Measurements from ENCODE around the gene RIN3.

The RIN3 gene

DNA sequence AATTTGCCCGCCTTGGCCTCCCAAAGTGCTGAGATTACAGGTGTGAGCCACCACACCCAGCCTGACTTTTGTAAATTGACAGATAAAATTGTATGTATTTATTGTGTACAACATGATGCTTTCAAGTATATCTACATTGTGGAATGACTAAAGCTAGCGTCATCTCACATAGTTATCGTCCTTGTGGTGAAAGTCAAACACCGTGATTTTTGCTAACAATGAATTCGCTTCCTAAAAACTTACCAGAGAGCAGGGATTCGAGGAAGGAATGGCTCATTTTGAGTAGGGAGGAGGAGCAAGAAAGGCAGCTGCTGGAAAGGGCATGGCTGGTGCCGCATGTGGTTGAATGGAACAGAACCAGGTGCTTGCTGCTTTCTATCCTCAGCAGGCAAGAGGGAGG, 149.5 kb downstream of the RIN3 start:
- no peak overlapping the region for H3K27ac ChIP-seq
- no peak for TF ChIP-seq ZFX (IDR thresholded peaks at IDR 0.05; ENCODE audit: borderline replicate concordance)
- TF ChIP-seq, protein P1, sequence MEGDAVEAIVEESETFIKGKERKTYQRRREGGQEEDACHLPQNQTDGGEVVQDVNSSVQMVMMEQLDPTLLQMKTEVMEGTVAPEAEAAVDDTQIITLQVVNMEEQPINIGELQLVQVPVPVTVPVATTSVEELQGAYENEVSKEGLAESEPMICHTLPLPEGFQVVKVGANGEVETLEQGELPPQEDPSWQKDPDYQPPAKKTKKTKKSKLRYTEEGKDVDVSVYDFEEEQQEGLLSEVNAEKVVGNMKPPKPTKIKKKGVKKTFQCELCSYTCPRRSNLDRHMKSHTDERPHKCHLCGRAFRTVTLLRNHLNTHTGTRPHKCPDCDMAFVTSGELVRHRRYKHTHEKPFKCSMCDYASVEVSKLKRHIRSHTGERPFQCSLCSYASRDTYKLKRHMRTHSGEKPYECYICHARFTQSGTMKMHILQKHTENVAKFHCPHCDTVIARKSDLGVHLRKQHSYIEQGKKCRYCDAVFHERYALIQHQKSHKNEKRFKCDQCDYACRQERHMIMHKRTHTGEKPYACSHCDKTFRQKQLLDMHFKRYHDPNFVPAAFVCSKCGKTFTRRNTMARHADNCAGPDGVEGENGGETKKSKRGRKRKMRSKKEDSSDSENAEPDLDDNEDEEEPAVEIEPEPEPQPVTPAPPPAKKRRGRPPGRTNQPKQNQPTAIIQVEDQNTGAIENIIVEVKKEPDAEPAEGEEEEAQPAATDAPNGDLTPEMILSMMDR (IDR thresholded peaks at IDR 0.05) = no peak

DNA sequence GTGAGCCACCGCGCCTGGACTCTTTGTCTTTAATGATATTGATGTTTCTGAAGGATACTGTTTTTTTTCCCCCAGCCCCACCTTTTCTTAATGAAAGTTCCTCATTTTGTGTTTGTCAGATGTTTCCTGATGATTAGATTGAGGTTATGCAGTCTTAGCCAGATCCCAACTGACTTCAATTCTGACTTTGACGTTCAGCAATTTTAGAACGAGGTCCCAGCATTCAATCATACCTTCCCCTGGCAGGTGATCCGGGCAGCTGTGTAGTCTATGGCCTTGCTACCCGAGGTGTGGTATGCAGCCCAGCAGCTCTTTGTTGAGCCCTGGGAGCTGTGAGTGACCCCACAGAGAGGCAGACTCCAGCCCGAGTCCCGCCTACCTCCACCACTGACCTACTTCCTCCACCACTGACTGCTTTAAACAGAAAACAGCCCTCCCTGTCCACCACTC, 152.1 kb downstream of the RIN3 start:
- no peak for TF ChIP-seq ZFX (IDR thresholded peaks at IDR 0.05; ENCODE audit: borderline replicate concordance)
- TF ChIP-seq, protein P1 (IDR thresholded peaks at IDR 0.05) = no peak
- no peak overlapping the region for H3K27ac ChIP-seq

DNA sequence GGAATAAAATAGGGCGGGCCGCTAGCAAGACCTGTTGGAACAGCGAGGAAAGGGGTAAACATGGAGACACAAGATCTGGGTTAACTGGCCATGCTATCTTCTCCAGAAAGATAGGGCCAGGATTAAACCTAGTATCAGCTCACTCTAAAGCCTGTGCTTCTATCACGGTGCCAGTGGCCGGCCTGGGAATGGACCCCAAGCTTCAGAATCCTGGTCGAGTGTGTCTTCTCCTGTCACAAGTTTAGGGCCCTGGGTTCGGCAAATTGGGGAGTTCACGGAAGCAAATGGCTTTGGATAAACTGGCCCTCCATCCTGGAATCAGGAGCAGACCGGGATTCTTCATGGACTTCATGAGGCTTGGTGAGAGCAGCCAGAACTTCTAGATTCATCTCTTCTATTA, 152.7 kb downstream of the RIN3 start:
- TF ChIP-seq, protein P1 (IDR thresholded peaks at IDR 0.05) = no peak
- TF ChIP-seq ZFX (IDR thresholded peaks at IDR 0.05; ENCODE audit: borderline replicate concordance) = no peak
- H3K27ac ChIP-seq = no peak overlapping the region

DNA sequence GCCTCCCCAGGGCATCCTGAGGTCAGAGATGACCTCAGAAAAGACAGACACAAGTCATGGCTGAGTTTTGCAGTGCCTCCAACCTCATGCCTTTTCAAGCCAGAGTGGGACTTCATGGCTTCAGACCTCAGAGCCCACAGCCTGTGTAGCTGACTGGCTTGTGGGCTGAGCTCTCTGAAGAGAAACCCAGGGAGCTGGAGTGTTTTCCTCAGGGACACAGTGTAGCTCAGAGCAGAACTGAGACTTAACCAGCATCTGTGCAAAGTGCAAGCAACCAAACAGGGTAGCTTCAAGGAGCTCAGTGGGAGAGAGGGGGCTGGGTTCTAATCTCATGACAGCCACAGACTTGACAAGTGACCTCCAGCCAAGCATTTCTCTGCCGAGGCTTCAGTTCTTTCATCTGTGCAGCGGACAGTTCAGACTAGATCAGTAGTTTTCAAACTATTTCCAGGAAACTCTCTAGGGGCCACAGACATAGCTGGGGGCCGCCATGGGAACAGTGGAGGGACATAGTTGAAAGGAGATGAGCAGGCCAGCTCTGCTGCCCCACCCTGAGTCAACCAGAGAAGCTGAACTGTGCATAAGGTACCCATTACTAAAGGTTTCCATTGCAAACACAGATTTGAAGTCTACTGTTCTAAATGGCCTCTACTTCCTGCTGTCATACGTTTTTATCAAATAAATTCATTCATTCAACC, 154.8 kb downstream of the RIN3 start:
- no peak for TF ChIP-seq ZFX (IDR thresholded peaks at IDR 0.05; ENCODE audit: borderline replicate concordance)
- TF ChIP-seq, protein P1 (IDR thresholded peaks at IDR 0.05) = no peak
- no peak overlapping the region for H3K27ac ChIP-seq

DNA sequence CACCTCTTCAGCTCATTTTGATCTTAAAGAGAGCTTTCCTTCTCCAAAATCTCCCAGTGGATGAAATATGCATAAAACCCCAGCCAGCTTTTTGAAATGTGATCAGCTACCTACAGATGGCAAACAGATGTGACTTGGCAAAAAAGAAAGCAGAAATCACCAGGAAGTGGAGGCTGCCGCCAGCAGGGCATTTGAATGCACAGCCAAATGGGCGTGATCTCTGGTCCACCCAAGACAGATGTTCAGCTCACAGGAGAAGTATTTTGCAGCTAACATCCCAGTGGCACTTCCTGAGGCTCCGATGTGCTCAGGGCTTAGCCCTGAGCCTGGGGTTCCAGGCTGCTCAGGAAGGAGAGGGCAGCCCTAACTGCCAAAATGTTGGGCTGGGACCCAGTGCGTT, 156.6 kb downstream of the RIN3 start:
- TF ChIP-seq, protein P1 (IDR thresholded peaks at IDR 0.05) = no peak
- no peak for TF ChIP-seq ZFX (IDR thresholded peaks at IDR 0.05; ENCODE audit: borderline replicate concordance)
- H3K27ac ChIP-seq = no peak overlapping the region

DNA sequence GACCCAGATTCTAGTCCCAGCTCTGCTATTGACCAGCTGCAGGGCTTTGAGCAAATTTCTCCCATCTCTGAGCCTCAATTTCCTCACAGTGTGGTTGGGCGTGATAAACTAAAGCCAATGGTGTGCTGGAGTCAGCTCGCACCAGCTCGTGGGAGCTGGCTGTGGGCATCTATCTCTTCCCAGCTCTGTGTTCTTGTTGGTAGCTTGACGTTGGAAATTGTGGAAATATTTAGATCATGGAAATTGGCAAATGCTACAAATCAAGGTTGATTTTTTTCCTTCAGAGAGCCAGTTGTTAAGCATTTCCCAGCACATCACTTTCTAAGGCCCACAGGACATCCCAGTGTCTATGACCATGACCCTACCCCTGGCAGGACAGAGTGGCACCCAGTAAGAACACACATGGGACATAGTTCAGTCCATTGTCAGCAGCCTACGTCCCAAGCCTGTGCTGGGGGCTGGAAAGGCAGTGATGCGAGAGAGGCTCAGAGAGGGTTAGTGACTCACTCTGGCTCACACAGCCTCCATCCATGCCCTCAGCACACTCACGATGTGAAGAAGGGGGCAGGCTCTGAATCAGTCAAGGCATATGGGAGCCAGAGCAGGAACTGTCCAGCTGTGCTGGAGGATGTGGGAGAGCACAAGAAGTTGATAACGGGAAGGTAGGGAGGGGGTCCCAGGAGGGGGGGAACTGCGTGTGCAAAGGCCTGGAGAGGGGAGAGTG, 157.2 kb downstream of the RIN3 start:
- no peak for TF ChIP-seq ZFX (IDR thresholded peaks at IDR 0.05; ENCODE audit: borderline replicate concordance)
- TF ChIP-seq, protein P1 (IDR thresholded peaks at IDR 0.05) = no peak
- H3K27ac ChIP-seq = no peak overlapping the region

DNA sequence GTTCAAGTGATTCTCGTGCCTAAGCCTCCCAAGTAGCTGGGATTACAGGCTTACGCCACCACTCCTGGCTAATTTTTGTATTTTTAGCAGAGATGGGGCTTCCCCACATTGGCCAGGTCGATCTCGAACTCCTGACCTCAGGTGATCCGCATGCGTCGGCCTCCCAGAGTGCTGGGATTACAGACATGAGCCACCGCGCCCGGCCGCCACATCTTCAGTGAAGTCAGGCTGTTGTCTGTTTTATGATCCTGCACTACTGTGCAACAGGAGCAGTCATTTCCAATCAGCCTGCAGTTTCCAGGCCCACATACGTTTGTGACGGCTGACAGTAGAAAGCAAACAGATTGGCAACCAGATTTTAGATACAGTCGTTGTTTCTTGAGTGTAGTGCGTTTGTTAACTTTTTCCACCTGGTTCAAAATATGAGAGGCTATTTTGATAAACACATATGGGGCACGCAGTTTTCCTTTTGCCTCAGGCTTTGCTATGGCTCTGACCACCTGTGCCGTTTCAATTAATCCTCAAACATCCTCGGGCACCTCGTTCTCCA, 160.1 kb downstream of the RIN3 start:
- no peak for TF ChIP-seq ZFX (IDR thresholded peaks at IDR 0.05; ENCODE audit: borderline replicate concordance)
- TF ChIP-seq, protein P1 (IDR thresholded peaks at IDR 0.05) = no peak
- H3K27ac ChIP-seq = no peak overlapping the region
